Lower leg skin (tissue), 4 donors: ENCODE measurements around the gene SPSB3. TPM values are rescaled to one million over a fixed set of nuclear protein-coding genes. Genes with fewer than 3 reads are reported as not detected.

Source experiments
- DNase-seq, 2 donors: peaks; one replicate each; pipeline ENCODE4 v3.0.0-alpha.2; 2019; ENCODE audit warnings: low spot score in 2 of 2
- H3K4me3 ChIP-seq: fragments of 200-600 bp; sonication (generic); 2 replicates; pipeline ENCODE4 v1.5.1; 2017; ENCODE audit warnings: mild to moderate bottlenecking, low read depth; ENCODE audit not compliant: poor library complexity, severe bottlenecking
- CTCF ChIP-seq, 3 donors: fragments of 450-650 bp; IDR thresholded peaks; one replicate each; pipeline ENCODE4 v1.5.1; 2016; ENCODE audit warnings: antibody characterized with exemption in 3 of 3, mild to moderate bottlenecking in 3 of 3, moderate library complexity in 2 of 3
- POLR2A ChIP-seq, 2 donors: fragments of 450-650 bp; IDR thresholded peaks; one replicate each; pipeline ENCODE4 v1.6.1; 2016 to 2017; ENCODE audit warnings: antibody characterized with exemption in 2 of 2, mild to moderate bottlenecking in 1 of 2, moderate library complexity in 1 of 2
- WGBS, 2 donors: methylation state at CpG; one replicate each; pipeline ENCODE4 v1.1.5; 2018; 5-methylcytosine and 5-hydroxymethylcytosine counted together
- intact Hi-C: fragments of 100-400 bp; cut with DNase I; formaldehyde crosslinking; loops from one replicate; pipeline ENCODE4 v1.15.0; 2023; ENCODE audit warnings: low total_unique reads
- total RNA-seq, 4 donors: library from RNA; depleted of rRNA; stranded (reverse); fragments of >200 nt; gene quantifications; one replicate each; pipeline ENCODE4 v1.1.0, GENCODE V29; 2016

Gene SPSB3
- total RNA-seq, 4 donors from 2014 or later, result 146 to 238 (median 172) TPM

GRCh38 chr16:1812732-1813163 is 30.4 kb upstream of the SPSB3 start:
- no peak overlapping the region for H3K4me3 ChIP-seq
- intact Hi-C loops, result no loop called here
- DNase-seq, result no peak
- TF ChIP-seq CTCF (IDR thresholded peaks at IDR 0.05) (no peak), POLR2A (IDR thresholded peaks at IDR 0.05) (no peak)
- 16 to 24% methylated on average over 17 of the region's 17 CpGs for WGBS, 2 donors

- 96% methylated on average over 12 to 16 of the region's 16 CpGs for WGBS, 2 donors
- no peak for DNase-seq
- intact Hi-C loops, result no loop called here
- no peak overlapping the region for H3K4me3 ChIP-seq
- TF ChIP-seq POLR2A (IDR thresholded peaks at IDR 0.05) (no peak), CTCF (IDR thresholded peaks at IDR 0.05) (no peak)
Measured at GRCh38 chr16:1810536-1810935, 28.2 kb upstream of the SPSB3 start.

DNA sequence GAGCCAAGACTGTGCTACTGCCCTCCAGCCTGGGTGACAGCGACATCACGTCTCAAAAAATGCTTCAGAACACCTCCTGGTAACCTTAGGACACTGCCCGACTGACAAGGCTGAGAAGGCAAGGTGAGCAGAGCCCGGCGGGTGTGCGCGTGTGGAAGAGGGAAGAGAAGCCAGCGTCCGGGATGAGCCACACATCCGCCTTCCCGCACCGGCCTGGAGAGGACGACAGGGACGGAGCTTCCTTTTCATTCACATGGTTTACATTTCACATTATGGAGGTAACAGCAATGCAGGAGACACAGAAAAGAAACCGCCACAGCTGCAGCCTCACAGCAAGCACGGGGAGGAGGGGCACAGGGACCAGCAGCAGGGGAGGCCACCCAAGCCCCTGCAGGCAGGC is 27.7 kb upstream of the SPSB3 start:
- intact Hi-C loops, result no loop called here
- H3K4me3 ChIP-seq, result no peak overlapping the region
- TF ChIP-seq POLR2A (IDR thresholded peaks at IDR 0.05), result no peak
- TF ChIP-seq CTCF (IDR thresholded peaks at IDR 0.05), result no peak
- DNase-seq, result no peak
- whole genome bisulfite sequencing, 2 donors, result 94 to 96% methylated on average over 16 of the region's 16 CpGs

GRCh38 chr16:1809281-1809801 is 27.0 kb upstream of the SPSB3 start:
- intact Hi-C loops, result no loop called here
- 76 to 81% methylated on average over 19 to 21 of the region's 28 CpGs for WGBS, 2 donors
- TF ChIP-seq CTCF (IDR thresholded peaks at IDR 0.05), result no peak
- TF ChIP-seq POLR2A (IDR thresholded peaks at IDR 0.05), result no peak
- no peak for DNase-seq
- no peak overlapping the region for H3K4me3 ChIP-seq

GRCh38 chr16:1808691-1809090 is 26.3 kb upstream of the SPSB3 start:
- 81% methylated on average over 18 of the region's 18 CpGs for WGBS, 2 donors
- intact Hi-C loops, result no loop called here

More at GRCh38 chr16:1808691-1809090, 26.3 kb upstream of the SPSB3 start:
- no peak overlapping the region for H3K4me3 ChIP-seq
- DNase-seq, result no peak
- TF ChIP-seq POLR2A (IDR thresholded peaks at IDR 0.05) (no peak), CTCF (IDR thresholded peaks at IDR 0.05) (no peak)
